ENCODE data around the gene GPN1. TPM values are rescaled to one million over a fixed set of nuclear protein-coding genes. Genes with fewer than 3 reads are reported as not detected.
A peak's percentile ranks its signal among the peaks of the same experiment; 100 is the strongest.
"Not testable (repeated sequence)": the region's sequence is repeated elsewhere in the genome, so short reads cannot be mapped to it uniquely, and the experiment has no call there.

The GPN1 gene
- total RNA-seq (2014; rRNA removed; shearing (Covaris generic)), result 76.1 and 91.6 TPM in 2 replicates

GRCh38 chr2:27628767-27629709 is at the start of gene GPN1, which contains the start of gene CCDC121:
GPN1 (plus strand) TSS chr2:27629050; CDS start chr2:27629059, 9 bp downstream.
CCDC121 (minus strand) TSS chr2:27629012; CDS start chr2:27627799, 1,213 bp downstream.
- DNase-seq (ENCODE audit: low spot score), result peak; percentile 97

- no peak for DNase-seq (ENCODE audit: low spot score)
Observed at GRCh38 chr2:27581417-27582128, 47.3 kb upstream of the GPN1 start.

- DNase-seq (ENCODE audit: low spot score), result no peak
Observed at GRCh38 chr2:27582129-27582694, 46.6 kb upstream of the GPN1 start.

- peak; percentile 61 for DNase-seq (ENCODE audit: low spot score)
Observed at GRCh38 chr2:27582695-27583389, 46.0 kb upstream of the GPN1 start, which contains the start of gene ZNF512. ZNF512 (plus strand) TSS chr2:27583042; CDS start chr2:27583113, 71 bp downstream.

GRCh38 chr2:27583390-27583915 is 45.4 kb upstream of the GPN1 start:
- DNase-seq (ENCODE audit: low spot score), result no peak

- no peak for DNase-seq (ENCODE audit: low spot score)
Observed at GRCh38 chr2:27584597-27584996, 44.3 kb upstream of the GPN1 start.

GRCh38 chr2:27587025-27587424 is 41.8 kb upstream of the GPN1 start:
- no peak for DNase-seq (ENCODE audit: low spot score)

GRCh38 chr2:27588308-27588707 is 40.5 kb upstream of the GPN1 start:
- DNase-seq (ENCODE audit: low spot score), result no peak

GRCh38 chr2:27591745-27592144 is 37.1 kb upstream of the GPN1 start:
- DNase-seq (ENCODE audit: low spot score), result no peak

GRCh38 chr2:27593240-27593639 is 35.6 kb upstream of the GPN1 start:
- no peak for DNase-seq (ENCODE audit: low spot score)

- DNase-seq (ENCODE audit: low spot score), result not testable (repeated sequence)
Observed at GRCh38 chr2:27594020-27594703, 34.7 kb upstream of the GPN1 start.

GRCh38 chr2:27595412-27595811 is 33.4 kb upstream of the GPN1 start:
- not testable (repeated sequence) for DNase-seq (ENCODE audit: low spot score)

GRCh38 chr2:27596627-27597026 is 32.2 kb upstream of the GPN1 start:
- no peak for DNase-seq (ENCODE audit: low spot score)

GRCh38 chr2:27606611-27607010 is 22.2 kb upstream of the GPN1 start:
- no peak for DNase-seq (ENCODE audit: low spot score)

- DNase-seq (ENCODE audit: low spot score), result no peak
Observed at GRCh38 chr2:27613985-27614384, 14.9 kb upstream of the GPN1 start.

- no peak for DNase-seq (ENCODE audit: low spot score)
Observed at GRCh38 chr2:27615316-27615715, 13.5 kb upstream of the GPN1 start.

GRCh38 chr2:27621524-27621923 is 7.3 kb upstream of the GPN1 start:
- no peak for DNase-seq (ENCODE audit: low spot score)

- DNase-seq (ENCODE audit: low spot score), result peak; percentile 94
Observed at GRCh38 chr2:27622921-27623384, 5.9 kb upstream of the GPN1 start.

GRCh38 chr2:27624943-27625342 is 3.9 kb upstream of the GPN1 start:
- DNase-seq (ENCODE audit: low spot score), result no peak

- DNase-seq (ENCODE audit: low spot score), result not testable (repeated sequence)
Observed at GRCh38 chr2:27626323-27626722, 2.5 kb upstream of the GPN1 start.

GRCh38 chr2:27626921-27627320 is 1.9 kb upstream of the GPN1 start:
- peak; percentile 61 for DNase-seq (ENCODE audit: low spot score)
